C1 segment of cervical spinal cord (tissue), 14 donors: ENCODE measurements around the gene ARHGAP31.

Experiments used
- DNase-seq, 14 donors: peaks; one replicate each; lab custom pipeline; 2025; lab: John Stamatoyannopoulos, UW

Gene ARHGAP31

DNA sequence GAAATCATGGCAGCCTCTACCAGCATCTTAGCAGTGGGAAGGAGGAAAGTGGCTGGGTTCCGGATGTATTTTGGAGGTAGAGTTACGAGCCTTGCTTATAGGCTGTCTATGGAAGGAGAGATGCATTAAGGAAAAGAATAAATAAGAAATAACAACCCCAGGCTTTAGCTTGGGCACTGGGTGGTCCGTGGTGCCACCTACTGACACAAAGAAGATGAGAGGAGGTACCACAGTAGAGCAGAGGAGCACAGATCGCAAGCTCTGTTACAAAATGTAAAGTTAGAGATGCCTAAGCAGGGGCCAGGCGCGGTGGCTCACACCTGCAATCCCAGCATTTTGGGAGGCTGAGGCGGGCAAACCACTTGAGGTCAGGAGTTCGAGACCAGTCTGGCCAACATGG, 94.4 kb downstream of the ARHGAP31 start:
- no peak for DNase-seq

DNA sequence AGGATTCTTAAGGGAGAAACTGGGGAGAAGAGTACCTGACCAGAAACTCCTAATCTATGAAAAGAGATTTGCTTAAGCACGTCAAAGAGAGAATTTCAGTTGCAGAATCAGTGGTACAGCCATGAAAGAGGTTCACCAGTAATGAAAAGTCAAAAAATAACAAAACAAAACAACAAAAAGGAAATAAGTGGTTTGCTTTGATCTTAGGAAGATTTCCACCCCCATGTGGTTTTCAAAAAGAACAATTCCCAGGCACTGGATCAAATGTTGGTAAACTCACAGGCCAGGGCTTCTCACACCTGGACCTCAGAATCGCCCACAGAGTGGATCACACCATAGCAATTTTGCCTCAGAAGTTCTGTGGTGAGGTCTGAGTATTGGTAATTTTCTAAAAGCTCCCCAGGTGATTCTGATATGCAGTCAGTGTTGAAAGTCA, 101.8 kb downstream of the ARHGAP31 start:
- no peak for DNase-seq

- no peak for DNase-seq
These were observed 102.7 kb downstream of the ARHGAP31 start for GRCh38 chr3:119396870-119397269.

DNA sequence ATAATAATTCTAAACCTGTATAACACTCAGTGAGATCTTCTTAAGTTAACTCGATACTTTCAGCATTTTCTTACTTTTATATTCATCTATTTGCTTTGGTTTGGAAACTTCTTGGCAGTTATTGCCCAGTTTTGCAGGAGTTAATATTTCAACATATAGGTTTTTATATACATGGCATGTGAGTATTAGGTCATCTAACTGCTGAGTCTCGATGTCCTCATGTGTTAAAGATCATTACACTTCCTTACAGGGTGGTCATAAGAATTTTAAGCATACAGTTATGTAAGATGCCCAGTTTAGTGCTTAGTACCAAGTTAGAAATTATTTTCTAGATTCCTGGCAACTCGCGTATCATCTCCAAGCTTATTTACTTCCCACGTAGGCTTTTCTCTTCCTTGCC, 106.3 kb downstream of the ARHGAP31 start:
- no peak for DNase-seq

GRCh38 chr3:119401069-119401468, 106.9 kb downstream of the ARHGAP31 start:
- no peak for DNase-seq

DNA sequence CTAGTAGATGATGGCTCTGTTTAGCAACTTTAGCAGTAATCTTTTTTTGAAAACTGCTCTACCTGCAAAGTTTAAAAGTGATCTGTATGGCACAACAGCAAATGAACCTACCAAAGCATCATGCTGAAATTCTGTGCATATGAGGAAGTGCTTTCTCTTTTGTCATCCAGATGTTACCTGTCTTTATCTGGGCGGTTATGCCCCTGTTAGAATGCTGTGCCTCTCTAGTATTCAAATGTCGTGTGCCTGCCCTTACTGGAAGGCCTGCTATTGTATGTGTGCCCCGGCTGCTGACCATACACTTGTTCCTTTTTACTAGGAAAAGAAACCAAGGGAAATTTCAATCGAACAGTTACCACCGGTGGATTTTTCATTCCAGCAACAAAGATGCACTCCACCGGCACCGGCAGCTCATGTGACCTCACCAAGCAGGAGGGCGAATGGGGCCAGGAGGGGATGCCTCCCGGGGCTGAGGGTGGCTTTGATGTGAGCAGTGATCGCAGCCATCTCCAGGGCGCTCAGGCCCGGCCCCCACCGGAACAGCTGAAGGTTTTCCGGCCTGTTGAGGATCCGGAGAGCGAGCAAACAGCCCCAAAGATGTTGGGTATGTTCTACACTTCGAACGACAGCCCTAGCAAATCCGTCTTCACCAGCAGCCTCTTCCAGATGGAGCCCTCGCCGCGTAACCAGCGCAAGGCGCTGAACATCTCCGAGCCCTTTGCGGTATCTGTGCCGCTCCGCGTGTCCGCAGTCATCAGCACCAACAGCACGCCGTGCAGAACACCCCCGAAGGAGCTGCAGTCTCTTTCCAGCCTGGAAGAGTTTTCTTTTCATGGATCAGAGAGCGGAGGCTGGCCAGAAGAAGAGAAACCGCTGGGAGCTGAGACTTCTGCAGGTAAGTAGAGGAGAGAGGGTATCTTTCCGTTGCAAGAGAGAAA, 107.6 kb downstream of the ARHGAP31 start:
- DNase-seq = no peak

- no peak for DNase-seq
These were observed 108.6 kb downstream of the ARHGAP31 start for GRCh38 chr3:119402791-119403190.

DNA sequence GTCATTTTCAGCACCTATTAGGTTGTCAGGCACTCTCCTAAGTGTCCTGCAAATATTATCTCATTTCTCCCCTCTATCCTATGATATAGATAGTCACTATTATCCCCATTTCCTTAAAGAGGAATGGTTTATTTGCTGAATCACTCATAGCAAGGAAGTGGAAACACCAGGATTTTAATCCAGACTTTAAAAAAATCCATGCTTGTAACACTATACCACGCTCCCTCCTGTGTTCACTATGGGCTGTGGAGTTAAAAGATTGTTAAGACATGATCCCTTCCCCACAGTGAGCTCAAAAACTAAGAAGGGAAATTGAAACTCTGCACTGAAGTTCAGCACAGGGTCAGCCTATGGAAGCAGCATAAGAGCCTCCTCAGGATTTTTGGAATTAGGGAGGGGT, 109.0 kb downstream of the ARHGAP31 start:
- no peak for DNase-seq

DNA sequence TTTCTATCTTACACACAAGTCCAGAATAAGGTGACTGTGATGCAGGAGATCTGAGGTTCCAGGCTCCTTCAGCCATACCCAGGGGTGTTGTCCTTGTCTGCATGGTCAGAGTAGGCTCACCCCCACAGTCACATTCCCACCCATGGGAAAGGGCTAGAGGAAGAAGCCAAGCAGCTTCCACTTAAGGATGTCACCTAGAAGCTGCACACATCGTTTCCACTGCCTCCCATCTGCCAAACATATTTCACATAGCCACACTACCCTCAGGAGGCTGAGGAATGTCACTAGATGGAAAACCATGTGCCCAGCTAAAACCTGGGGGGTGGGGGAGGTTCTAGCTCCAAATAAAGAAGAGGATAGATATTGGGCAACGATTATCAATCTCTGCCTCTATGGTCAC, 111.1 kb downstream of the ARHGAP31 start:
- no peak for DNase-seq

- DNase-seq = no peak
These were observed 114.2 kb downstream of the ARHGAP31 start for GRCh38 chr3:119408243-119408950.

GRCh38 chr3:119409844-119410243, 115.7 kb downstream of the ARHGAP31 start:
- DNase-seq = no peak

DNA sequence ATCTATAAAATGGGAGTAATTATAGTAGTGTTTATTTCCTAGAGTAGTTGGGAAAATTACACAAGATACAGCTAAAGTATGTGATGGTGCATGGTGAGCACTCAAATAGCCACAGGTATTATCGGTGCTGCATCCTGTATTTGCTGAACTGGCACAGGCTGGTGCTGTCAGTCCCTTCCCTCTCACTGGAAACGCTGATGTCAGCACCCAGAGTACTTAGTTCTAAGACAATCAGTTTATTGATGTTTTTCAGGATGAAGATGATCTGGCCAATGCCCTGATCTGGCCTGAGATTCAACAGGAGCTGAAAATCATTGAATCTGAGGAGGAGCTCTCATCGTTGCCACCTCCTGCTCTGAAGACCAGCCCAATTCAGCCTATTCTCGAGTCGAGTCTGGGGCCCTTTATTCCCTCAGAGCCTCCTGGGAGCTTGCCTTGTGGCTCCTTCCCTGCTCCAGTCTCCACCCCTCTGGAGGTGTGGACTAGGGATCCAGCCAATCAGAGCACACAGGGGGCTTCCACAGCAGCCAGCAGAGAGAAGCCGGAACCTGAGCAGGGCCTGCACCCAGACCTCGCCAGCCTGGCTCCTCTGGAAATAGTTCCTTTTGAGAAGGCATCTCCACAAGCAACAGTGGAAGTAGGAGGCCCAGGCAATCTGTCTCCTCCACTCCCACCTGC, 119.6 kb downstream of the ARHGAP31 start:
- DNase-seq = no peak

DNA sequence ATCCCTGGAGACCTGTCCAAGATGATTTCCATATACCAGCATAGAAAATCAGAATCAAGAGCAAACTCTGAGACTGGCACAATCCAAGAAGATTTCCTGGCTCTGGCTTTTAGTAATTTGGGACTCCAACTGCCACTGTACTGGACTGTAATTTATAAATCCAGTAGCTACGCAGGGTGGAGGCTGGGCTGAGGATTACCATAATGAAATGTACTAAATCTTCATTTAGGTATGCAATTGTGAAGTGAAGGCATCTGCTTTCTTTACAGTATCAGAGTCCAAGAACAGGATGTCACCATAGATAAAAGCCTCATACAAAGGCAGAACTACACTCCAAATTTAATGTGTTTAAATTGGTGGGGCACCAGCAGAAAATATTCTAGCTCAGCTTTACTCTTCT, 122.7 kb downstream of the ARHGAP31 start:
- no peak for DNase-seq

DNA sequence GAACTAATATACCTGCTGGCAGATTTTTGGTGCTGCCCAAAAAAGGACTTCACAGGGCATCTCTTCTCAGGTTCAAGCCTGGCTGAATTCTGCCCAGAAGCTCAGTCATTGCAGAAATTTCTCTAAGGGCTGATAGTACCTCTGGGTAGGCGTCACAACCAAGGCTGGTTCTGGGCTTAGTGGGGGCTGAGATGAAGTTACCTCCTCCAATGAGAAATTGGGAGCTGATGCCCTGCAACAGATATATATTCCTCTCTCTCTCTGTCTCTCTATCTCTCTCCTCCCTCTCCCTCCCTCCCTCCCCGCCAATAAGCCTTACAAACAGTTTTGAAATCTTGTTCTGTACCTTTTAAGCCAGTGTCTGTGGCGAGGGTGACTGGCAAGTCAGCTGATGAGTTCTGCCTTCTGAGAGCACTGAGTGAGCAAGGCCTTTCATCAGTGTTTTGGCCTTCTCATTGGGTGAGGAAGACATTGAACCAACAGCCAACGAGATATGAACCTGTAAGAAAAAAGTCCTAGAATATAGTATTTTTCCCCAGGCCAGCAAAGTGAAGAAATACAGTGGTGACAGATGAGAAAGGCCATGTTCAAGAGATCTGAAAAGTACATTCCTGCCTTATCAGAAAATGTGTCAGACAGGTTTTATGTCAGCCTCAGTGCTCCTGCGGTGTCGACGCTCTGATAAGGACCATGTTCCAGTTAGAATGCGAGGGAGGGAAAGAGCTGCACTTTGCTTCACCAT, 123.8 kb downstream of the ARHGAP31 start:
- DNase-seq = no peak

GRCh38 chr3:119418641-119419040, 124.5 kb downstream of the ARHGAP31 start:
- no peak for DNase-seq

- DNase-seq = no peak
These were observed 126.0 kb downstream of the ARHGAP31 start for GRCh38 chr3:119420196-119420595.

- DNase-seq = no peak
These were observed 133.5 kb downstream of the ARHGAP31 start for GRCh38 chr3:119427669-119428068.

GRCh38 chr3:119428538-119428937, 134.4 kb downstream of the ARHGAP31 start:
- no peak for DNase-seq

GRCh38 chr3:119433613-119434325, 139.6 kb downstream of the ARHGAP31 start:
- DNase-seq = no peak

- DNase-seq = no peak
These were observed 140.5 kb downstream of the ARHGAP31 start for GRCh38 chr3:119434703-119435102.

DNA sequence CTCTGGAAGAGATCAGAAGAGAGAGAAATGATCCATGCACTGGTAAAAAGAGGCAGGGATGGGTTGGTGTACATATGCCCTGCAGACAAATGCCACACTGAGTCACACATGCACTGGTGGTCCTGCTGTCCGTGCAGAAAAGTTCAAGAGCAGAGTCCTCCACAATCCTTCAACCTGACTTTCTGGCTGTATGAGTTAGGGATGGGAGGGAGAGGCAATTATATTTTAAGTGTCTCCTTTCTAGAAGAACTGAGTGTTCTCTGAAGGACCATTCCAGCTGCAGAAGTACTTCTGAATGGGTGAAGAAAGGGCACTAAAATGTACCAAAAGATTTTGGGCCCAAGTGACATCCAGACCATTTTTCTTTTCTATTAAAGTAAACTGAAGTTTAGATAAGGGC, 142.8 kb downstream of the ARHGAP31 start:
- no peak for DNase-seq
